Thoracic aorta (tissue), 2 donors: Measurements from ENCODE around the gene TEX2. TPM values are rescaled to one million over a fixed set of nuclear protein-coding genes. Genes with fewer than 3 reads are reported as not detected.
A peak's percentile ranks its signal among the peaks of the same experiment; 100 is the strongest.
"Not testable (repeated sequence)": the region's sequence is repeated elsewhere in the genome, so short reads cannot be mapped to it uniquely, and the experiment has no call there.

Experiments
- ATAC-seq: fragments of 150-250 bp; one replicate; pipeline ENCODE4 v1.8.0; 2017; ENCODE audit warnings: low read depth; ENCODE audit not compliant: insufficient number of reproducible peaks, low FRiP score
- DNase-seq: peaks from one replicate; pipeline ENCODE4 v3.0.0-alpha.2; 2020; ENCODE audit warnings: low spot score
- H3K27ac ChIP-seq, 2 donors: fragments of 200-600 bp; sonication (generic); 1 replicate in 1 of 2; 2 replicates in 1 of 2; pipeline ENCODE4 v1.5.1; 2016; ENCODE audit warnings: mild to moderate bottlenecking in 2 of 2, moderate library complexity in 2 of 2
- H3K27me3 ChIP-seq: fragments of 200-600 bp; sonication (generic); replicated peaks from 2 replicates; pipeline ENCODE4 v1.6.0; 2016; ENCODE audit warnings: mild to moderate bottlenecking; ENCODE audit not compliant: insufficient read depth
- H3K36me3 ChIP-seq: fragments of 200-600 bp; sonication (generic); one replicate; pipeline ENCODE4 v1.5.1; 2016
- H3K4me1 ChIP-seq, 2 donors: fragments of 200-600 bp; sonication (generic); 1 replicate in 1 of 2; 2 replicates in 1 of 2; pipeline versions ENCODE4 v1.5.1 to v1.6.0; 2016; ENCODE audit warnings: low read depth in 2 of 2, mild to moderate bottlenecking in 1 of 2; ENCODE audit not compliant: control insufficient read depth in 1 of 2
- H3K4me3 ChIP-seq: fragments of 200-600 bp; sonication (generic); 2 replicates; pipeline ENCODE4 v1.5.1; 2016; ENCODE audit warnings: mild to moderate bottlenecking
- H3K9me3 ChIP-seq: fragments of 200-600 bp; sonication (generic); 2 replicates; pipeline ENCODE4 v1.5.1; 2016
- CTCF ChIP-seq: fragments of 200-600 bp; sonication (generic); IDR thresholded peaks from one replicate; pipeline ENCODE4 v1.5.1; 2019; ENCODE audit warnings: antibody characterized with exemption
- total RNA-seq, 2 donors: library from RNA; depleted of rRNA; stranded (reverse); fragments of >200 nt; gene quantifications; one replicate each; pipeline versions ENCODE4 v1.1.0 to v1.2.3, GENCODE V29; 2016

TEX2 gene
- total RNA-seq, 2 donors from 2014 or later: 27.5 to 70.7 TPM

- no peak for DNase-seq
- Histone ChIP-seq H3K27ac (no peak overlapping the region), H3K27me3 (no peaks in the 10 kb centered on the region), H3K4me3 (no peak overlapping the region), H3K36me3 (no peaks in the 10 kb centered on the region), H3K9me3 (no peaks in the 10 kb centered on the region), H3K4me1 (peaks cover 11 to 15% of the 10 kb centered on the region in 2 donors)
- TF ChIP-seq CTCF: no peak
- no peak for ATAC-seq
These were observed 39.8 kb downstream of the TEX2 start for GRCh38 chr17:64223283-64223682.

- ATAC-seq: no peak
- TF ChIP-seq CTCF: no peak
These were observed 41.4 kb downstream of the TEX2 start for GRCh38 chr17:64221679-64222078.

GRCh38 chr17:64220604-64221003 lies 42.5 kb downstream of the TEX2 start:
- H3K27ac ChIP-seq, DNase-seq, H3K27me3 ChIP-seq, H3K36me3 ChIP-seq, H3K4me3 ChIP-seq, H3K9me3 ChIP-seq, ATAC-seq: not testable (repeated sequence)
- H3K4me1 ChIP-seq: peaks cover 24 to 41% of the 10 kb centered on the region in 2 donors

More at GRCh38 chr17:64221679-64222078, 41.4 kb downstream of the TEX2 start:
- Histone ChIP-seq H3K27me3 (no peaks in the 10 kb centered on the region), H3K4me3 (no peak overlapping the region), H3K27ac (no peak overlapping the region), H3K36me3 (no peaks in the 10 kb centered on the region), H3K4me1 (peaks cover 23 to 31% of the 10 kb centered on the region in 2 donors), H3K9me3 (no peaks in the 10 kb centered on the region)
- no peak for DNase-seq

GRCh38 chr17:64219571-64219970 lies 43.5 kb downstream of the TEX2 start:
- ATAC-seq: no peak
- no peak for TF ChIP-seq CTCF

GRCh38 chr17:64218066-64218465 lies 45.0 kb downstream of the TEX2 start:
- Histone ChIP-seq H3K36me3 (peaks cover 3% of the 10 kb centered on the region), H3K4me3 (no peak overlapping the region), H3K27ac (peak overlapping the region in 1 of 2 donors; percentile 75), H3K9me3 (no peaks in the 10 kb centered on the region), H3K4me1 (peaks cover 33 to 56% of the 10 kb centered on the region in 2 donors), H3K27me3 (no peaks in the 10 kb centered on the region)
- ATAC-seq: no peak
- TF ChIP-seq CTCF: no peak
- DNase-seq: no peak

More at GRCh38 chr17:64219571-64219970, 43.5 kb downstream of the TEX2 start:
- Histone ChIP-seq H3K9me3 (no peaks in the 10 kb centered on the region), H3K36me3 (no peaks in the 10 kb centered on the region), H3K27me3 (no peaks in the 10 kb centered on the region), H3K27ac (peak overlapping the region in 1 of 2 donors; percentile 11), H3K4me1 (peaks cover 33 to 52% of the 10 kb centered on the region in 2 donors), H3K4me3 (no peak overlapping the region)
- no peak for DNase-seq

- Histone ChIP-seq H3K4me3 (no peak overlapping the region), H3K36me3 (peaks cover 6% of the 10 kb centered on the region), H3K27me3 (no peaks in the 10 kb centered on the region), H3K27ac (peak overlapping the region; percentile 75 to 83), H3K4me1 (peaks cover 33 to 56% of the 10 kb centered on the region in 2 donors), H3K9me3 (no peaks in the 10 kb centered on the region)
- no peak for TF ChIP-seq CTCF
- DNase-seq (no peak), ATAC-seq (no peak)
These were observed 45.8 kb downstream of the TEX2 start for GRCh38 chr17:64217249-64217691.
